Thyroid gland (tissue), 4 donors: ENCODE data around the gene MEI1.

Source experiments
- POLR2A ChIP-seq, 2 donors: fragments of 450-650 bp; IDR thresholded peaks; one replicate each; pipeline ENCODE4 v1.6.1; 2017; ENCODE audit warnings: antibody characterized with exemption in 2 of 2, mild to moderate bottlenecking in 2 of 2, moderate library complexity in 1 of 2
- TF ChIP-seq, protein P1 (sequence below), 6 experiments: fragments of 200-600 bp in 3 of 6; fragments of 450-650 bp in 3 of 6; sonication (generic) in 3 of 6; IDR thresholded peaks; one replicate each; pipeline ENCODE4 v1.5.1; 2016 to 2019; ENCODE audit warnings: antibody characterized with exemption in 6 of 6, mild to moderate bottlenecking in 2 of 6, inconsistent platforms in 1 of 6, moderate library complexity in 1 of 6

DNA sequence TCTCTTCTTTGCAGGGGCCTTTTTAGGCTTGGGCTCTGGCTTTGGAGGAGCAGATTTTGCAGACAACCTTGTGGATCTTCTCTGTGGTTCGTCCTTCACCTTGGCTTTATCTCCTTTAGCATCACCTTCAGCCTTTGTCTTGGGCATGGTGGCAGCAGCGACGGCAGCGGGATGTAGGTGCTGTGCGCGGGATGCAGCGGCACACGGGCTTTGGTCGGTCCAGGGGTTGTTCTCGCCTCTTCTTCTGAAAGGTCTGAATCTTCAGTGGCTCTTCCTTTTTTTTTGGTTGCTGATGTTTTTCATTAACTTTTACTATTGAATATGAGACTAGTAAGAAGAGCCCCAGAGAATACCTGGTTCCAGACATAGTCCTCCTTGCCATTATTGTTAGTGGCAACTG, 10.0 kb downstream of the MEI1 start:
- no peak for TF ChIP-seq POLR2A (IDR thresholded peaks at IDR 0.05)
- TF ChIP-seq, protein P1, sequence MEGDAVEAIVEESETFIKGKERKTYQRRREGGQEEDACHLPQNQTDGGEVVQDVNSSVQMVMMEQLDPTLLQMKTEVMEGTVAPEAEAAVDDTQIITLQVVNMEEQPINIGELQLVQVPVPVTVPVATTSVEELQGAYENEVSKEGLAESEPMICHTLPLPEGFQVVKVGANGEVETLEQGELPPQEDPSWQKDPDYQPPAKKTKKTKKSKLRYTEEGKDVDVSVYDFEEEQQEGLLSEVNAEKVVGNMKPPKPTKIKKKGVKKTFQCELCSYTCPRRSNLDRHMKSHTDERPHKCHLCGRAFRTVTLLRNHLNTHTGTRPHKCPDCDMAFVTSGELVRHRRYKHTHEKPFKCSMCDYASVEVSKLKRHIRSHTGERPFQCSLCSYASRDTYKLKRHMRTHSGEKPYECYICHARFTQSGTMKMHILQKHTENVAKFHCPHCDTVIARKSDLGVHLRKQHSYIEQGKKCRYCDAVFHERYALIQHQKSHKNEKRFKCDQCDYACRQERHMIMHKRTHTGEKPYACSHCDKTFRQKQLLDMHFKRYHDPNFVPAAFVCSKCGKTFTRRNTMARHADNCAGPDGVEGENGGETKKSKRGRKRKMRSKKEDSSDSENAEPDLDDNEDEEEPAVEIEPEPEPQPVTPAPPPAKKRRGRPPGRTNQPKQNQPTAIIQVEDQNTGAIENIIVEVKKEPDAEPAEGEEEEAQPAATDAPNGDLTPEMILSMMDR (IDR thresholded peaks at IDR 0.05) = no peak
